ENCODE results near the gene TBCE.
A peak's percentile ranks its signal among the peaks of the same experiment; 100 is the strongest.
"Not testable (repeated sequence)": the region's sequence is repeated elsewhere in the genome, so short reads cannot be mapped to it uniquely, and the experiment has no call there.

TBCE gene

GRCh38 chr1:235455097-235455496 is 87.9 kb downstream of the TBCE start:
- DNase-seq (ENCODE audit: low spot score): no peak

GRCh38 chr1:235455823-235456222 is 88.6 kb downstream of the TBCE start:
- DNase-seq (ENCODE audit: low spot score): peak; percentile 38

DNA sequence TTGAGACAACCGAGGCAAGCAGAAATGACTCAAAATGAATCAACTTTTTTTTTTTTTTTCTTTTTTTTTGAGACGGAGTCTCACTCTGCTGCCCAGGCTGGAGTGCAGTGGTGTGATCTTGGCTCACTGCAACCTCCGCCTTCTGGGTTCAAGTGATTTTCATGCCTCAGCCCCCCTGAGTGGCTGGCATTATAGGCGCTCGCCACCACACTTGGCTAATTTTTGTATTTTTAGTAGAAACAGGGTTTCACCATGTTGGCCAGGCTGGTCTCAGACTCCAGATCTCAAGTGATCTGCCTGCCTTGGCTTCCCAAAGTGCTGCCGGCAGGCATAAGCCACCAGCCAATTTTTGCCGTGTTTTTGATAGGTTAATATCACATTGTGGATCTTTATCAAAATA is 90.6 kb downstream of the TBCE start:
- not testable (repeated sequence) for DNase-seq (ENCODE audit: low spot score)

- no peak for DNase-seq (ENCODE audit: low spot score)
Observed at GRCh38 chr1:235460770-235461169, 93.5 kb downstream of the TBCE start.

DNA sequence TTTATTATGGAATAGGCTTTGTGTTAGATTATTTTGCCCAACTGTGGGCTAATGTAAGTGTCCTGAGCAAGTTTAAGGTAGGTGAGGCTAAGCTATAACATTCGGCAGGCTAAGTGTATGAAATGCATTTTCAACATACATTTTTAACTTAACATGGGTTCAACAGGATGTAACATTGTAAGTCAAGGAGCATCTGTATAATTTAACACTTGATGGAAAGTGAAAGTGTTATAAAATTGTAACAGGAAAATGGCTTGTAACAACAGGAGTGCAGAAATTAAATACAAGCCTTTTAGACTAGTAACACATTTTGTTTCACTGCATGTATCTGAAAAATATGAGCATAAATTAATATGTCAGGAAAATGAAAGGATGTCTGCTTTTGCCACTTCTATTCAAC is 94.7 kb downstream of the TBCE start:
- DNase-seq (ENCODE audit: low spot score): no peak

GRCh38 chr1:235462832-235463231 is 95.6 kb downstream of the TBCE start:
- not testable (repeated sequence) for DNase-seq (ENCODE audit: low spot score)

DNA sequence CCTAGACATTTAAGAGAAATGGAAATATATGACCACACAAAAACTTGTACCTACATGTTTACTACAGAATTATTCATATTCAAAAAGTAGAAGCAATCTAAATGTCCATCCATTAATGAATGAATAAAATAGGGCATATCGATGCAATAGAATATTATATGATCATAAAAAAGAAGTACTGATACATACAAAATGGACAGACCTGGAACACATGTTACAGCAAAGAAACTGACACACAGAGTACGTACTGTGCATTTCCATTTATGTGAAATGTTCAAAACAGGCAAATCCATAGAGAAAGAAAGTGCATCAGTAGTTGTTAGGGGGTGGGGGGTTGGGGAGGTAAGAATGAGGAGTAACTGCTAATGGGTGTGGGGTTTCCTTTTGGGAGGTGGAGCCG is 97.8 kb downstream of the TBCE start:
- DNase-seq (ENCODE audit: low spot score): no peak

GRCh38 chr1:235468004-235468403 is 100.8 kb downstream of the TBCE start:
- DNase-seq (ENCODE audit: low spot score): no peak

DNA sequence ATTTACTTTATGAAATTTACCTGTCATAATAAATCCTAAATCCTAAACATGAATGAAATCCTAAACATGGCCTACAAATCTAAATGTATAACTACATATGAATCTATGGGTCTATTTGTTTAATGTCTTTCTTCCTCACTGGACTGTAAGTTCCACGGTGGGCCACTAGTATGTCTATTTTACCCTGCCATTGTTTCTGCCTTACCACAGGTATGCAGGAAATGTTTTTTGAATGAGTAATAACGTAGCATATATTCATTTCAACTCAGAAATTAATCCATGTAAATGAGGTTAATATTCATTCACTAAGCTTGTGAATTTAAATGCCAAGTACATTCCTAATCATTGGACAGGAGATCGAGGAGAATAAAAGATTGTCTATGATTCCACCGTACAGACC is 101.7 kb downstream of the TBCE start:
- no peak for DNase-seq (ENCODE audit: low spot score)

DNA sequence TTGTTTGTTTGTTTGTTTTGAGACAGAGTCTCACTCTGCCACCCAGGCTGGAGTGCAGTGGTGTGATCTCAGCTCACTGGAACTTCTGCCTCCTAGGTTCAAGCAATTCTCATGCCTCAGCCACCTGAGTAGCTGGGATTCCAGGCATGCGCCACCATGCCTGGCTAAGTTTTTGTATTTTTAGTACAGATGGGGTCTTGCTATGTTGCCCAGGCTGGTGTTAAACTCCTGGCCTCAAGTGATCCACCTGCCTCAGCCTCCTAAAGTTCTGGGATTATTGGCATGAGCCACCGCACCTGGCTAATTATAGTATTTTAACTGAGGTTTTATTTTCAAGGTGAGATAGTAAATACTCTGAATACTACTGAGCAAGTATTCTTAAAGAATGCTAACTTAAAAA is 102.7 kb downstream of the TBCE start:
- DNase-seq (ENCODE audit: low spot score): not testable (repeated sequence)

DNA sequence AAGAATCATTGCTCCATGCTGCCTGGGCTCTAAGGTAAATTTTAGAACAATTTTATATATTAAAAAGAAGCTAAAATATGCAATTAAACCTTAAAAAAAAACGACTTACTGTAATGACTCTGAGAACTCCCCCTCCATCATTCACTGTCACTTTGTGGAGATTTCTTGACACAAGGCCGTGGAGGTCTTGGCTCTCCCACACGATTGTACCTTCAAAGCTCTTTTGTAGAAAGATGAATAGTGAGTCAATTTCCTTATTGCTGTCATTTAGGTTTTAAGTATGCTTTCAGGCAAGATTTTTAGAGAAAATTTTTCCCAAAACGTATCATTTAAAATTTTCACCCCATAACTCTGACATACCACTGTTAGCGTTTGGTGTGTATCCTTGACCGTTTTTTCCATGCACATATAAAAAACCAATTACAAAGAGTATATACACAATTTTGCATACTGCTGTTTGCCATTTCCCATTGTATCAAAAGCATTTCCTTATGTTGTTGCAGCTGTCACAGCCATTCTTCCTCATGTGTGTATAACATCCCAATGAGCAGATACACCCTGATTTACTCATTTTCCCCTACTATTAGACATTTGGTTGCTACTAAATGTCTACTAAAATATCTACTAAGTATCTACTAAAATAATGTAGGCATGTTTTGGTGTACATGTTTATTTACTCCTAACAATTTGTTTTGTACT is 103.7 kb downstream of the TBCE start:
- no peak for DNase-seq (ENCODE audit: low spot score)

- DNase-seq (ENCODE audit: low spot score): no peak
Observed at GRCh38 chr1:235473806-235474205, 106.6 kb downstream of the TBCE start.

GRCh38 chr1:235483090-235483489 is 115.9 kb downstream of the TBCE start:
- no peak for DNase-seq (ENCODE audit: low spot score)

DNA sequence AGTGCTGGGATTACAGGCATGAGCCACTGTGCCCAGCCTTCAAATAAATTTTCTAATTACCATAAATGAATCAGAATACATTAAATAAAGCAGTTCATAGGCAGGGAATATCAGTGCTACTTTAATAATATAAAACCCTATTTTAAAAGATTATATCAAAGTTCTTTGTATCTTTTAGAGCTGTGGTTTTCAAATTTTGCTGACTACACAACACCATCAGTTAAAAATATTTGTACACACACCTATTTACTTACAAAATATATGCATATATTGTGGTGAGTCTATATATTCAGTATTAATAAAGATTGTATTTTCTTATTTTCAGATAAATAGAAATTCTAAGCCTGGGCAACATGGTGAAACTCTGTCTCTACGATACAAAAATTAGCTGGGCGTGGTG is 118.3 kb downstream of the TBCE start:
- DNase-seq (ENCODE audit: low spot score): no peak

- no peak for DNase-seq (ENCODE audit: low spot score)
Observed at GRCh38 chr1:235486321-235486720, 119.1 kb downstream of the TBCE start.

GRCh38 chr1:235491644-235492043 is 124.4 kb downstream of the TBCE start:
- no peak for DNase-seq (ENCODE audit: low spot score)

DNA sequence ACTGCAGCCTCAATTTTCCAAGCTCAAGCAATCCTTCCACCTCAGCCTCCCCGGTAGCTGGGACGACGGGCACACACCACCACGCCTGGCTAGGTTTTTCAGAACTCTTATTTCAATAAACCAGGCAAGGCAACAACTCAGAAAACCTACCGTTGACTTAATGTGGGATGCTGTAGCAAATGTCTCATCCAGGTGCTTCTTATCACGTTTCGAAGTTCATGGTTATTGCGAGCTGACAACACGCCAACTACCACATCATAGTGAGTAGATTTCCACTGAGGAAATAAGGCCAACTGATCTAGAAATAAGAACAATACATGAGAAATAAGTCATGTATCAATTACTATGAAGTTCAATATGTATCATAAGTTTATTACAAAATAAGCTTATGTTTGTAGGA is 127.3 kb downstream of the TBCE start:
- DNase-seq (ENCODE audit: low spot score): no peak

GRCh38 chr1:235495030-235495429 is 127.8 kb downstream of the TBCE start:
- DNase-seq (ENCODE audit: low spot score): no peak

- DNase-seq (ENCODE audit: low spot score): no peak
Observed at GRCh38 chr1:235495551-235495950, 128.3 kb downstream of the TBCE start.

DNA sequence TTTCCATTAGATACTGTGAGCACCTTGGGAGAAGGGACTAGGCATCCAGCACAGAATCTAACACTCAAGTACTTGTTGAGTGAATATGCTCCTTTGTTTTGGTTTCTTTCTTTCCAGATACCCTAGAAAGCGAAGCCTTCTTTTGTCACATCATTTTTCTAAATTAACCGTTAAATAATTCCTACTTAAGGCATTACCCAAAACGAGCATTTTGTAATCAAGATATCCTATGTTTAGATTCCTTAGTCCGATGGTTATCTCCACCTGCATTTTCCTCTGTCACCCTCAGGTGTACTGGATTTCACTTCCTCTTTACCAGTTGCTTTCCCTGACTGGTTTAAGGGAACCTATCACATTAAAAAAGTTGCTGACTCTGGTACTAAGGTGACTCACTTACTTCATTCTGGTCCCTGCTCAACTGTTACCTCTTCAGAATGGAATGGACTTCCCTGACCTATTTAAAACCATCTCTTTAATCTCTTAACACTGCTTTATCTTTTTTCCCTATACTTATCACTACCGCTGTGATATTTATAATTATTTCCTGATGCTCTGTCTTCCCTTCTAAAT is 133.8 kb downstream of the TBCE start:
- DNase-seq (ENCODE audit: low spot score): no peak

Data from D341Med (cell line).